ENCODE data around the gene SSPN.

SSPN gene

GRCh38 chr12:26187014-26187798 lies 8.2 kb upstream of the SSPN start:
- peak; percentile 38 to 73 for DNase-seq

GRCh38 chr12:26188127-26188526 lies 7.2 kb upstream of the SSPN start:
- no peak for DNase-seq

GRCh38 chr12:26188641-26189040 lies 6.7 kb upstream of the SSPN start:
- DNase-seq, result no peak

- DNase-seq, result no peak
Measured at GRCh38 chr12:26192142-26192541, 3.2 kb upstream of the SSPN start.

- no peak for DNase-seq
Measured at GRCh38 chr12:26193539-26193938, 1.8 kb upstream of the SSPN start.

GRCh38 chr12:26195641-26196420 lies 458 bp downstream of the SSPN start:
- peak; percentile 85 to 92 for DNase-seq

- no peak for DNase-seq
Measured at GRCh38 chr12:26196421-26196716, 996 bp downstream of the SSPN start.

GRCh38 chr12:26197832-26198231 lies 2.5 kb downstream of the SSPN start:
- DNase-seq, result no peak

GRCh38 chr12:26198742-26199141 lies 3.4 kb downstream of the SSPN start:
- no peak for DNase-seq

GRCh38 chr12:26203167-26203780 lies 7.9 kb downstream of the SSPN start:
- no peak for DNase-seq

GRCh38 chr12:26204612-26205289 lies 9.4 kb downstream of the SSPN start:
- DNase-seq, result no peak

GRCh38 chr12:26205298-26205697 lies 9.9 kb downstream of the SSPN start:
- no peak for DNase-seq

GRCh38 chr12:26205941-26206340 lies 10.6 kb downstream of the SSPN start:
- no peak for DNase-seq

GRCh38 chr12:26211331-26211730 lies 16.0 kb downstream of the SSPN start:
- no peak for DNase-seq

GRCh38 chr12:26212396-26212795 lies 17.0 kb downstream of the SSPN start:
- DNase-seq, result peak; percentile 61 to 69

GRCh38 chr12:26212988-26213387 lies 17.6 kb downstream of the SSPN start:
- DNase-seq, result no peak

GRCh38 chr12:26214121-26214520 lies 18.7 kb downstream of the SSPN start:
- DNase-seq, result no peak

- DNase-seq, result no peak
Measured at GRCh38 chr12:26219736-26220135, 24.4 kb downstream of the SSPN start.

- DNase-seq, result no peak
Measured at GRCh38 chr12:26224657-26225056, 29.3 kb downstream of the SSPN start.

- no peak for DNase-seq
Measured at GRCh38 chr12:26226122-26226521, 30.7 kb downstream of the SSPN start.

GRCh38 chr12:26226629-26227360 lies 31.4 kb downstream of the SSPN start:
- DNase-seq, result no peak

- no peak for DNase-seq
Measured at GRCh38 chr12:26227361-26227745, 32.0 kb downstream of the SSPN start.

GRCh38 chr12:26229910-26230309 lies 34.5 kb downstream of the SSPN start:
- no peak for DNase-seq
